GM12864 (cell line): ENCODE measurements around the gene PRR14L.
"Not testable (repeated sequence)": the region's sequence is repeated elsewhere in the genome, so short reads cannot be mapped to it uniquely, and the experiment has no call there.

Experiments
- DNase-seq: peaks from one replicate; pipeline ENCODE4 v3.0.0-alpha.2; 2011; ENCODE audit warnings: low read depth
- H3K4me3 ChIP-seq: 2 replicates; pipeline ENCODE4 v1.5.1; 2011; ENCODE audit warnings: mild to moderate bottlenecking, low read depth, low read length, control low read depth
- CTCF ChIP-seq: IDR thresholded peaks from 2 replicates; pipeline ENCODE4 v1.5.1; 2011; ENCODE audit warnings: low read depth, mild to moderate bottlenecking, moderate library complexity, low read length, control low read depth, inconsistent platforms; ENCODE audit errors: missing control alignments

Gene PRR14L

GRCh38 chr22:31707519-31707918 is 42.4 kb downstream of the PRR14L start:
- no peak for TF ChIP-seq CTCF
- DNase-seq, result no peak

GRCh38 chr22:31695423-31695822 is 54.5 kb downstream of the PRR14L start:
- no peak overlapping the region for H3K4me3 ChIP-seq
- no peak for TF ChIP-seq CTCF
- DNase-seq, result no peak

More at GRCh38 chr22:31707519-31707918, 42.4 kb downstream of the PRR14L start:
- H3K4me3 ChIP-seq, result no peak overlapping the region

GRCh38 chr22:31694046-31694445 is 55.9 kb downstream of the PRR14L start:
- DNase-seq, H3K4me3 ChIP-seq: not testable (repeated sequence)

- no peak for DNase-seq
- H3K4me3 ChIP-seq, result no peak overlapping the region
- TF ChIP-seq CTCF, result no peak
These were observed 57.6 kb downstream of the PRR14L start for GRCh38 chr22:31692186-31692886.

GRCh38 chr22:31691408-31691807 is 58.5 kb downstream of the PRR14L start:
- H3K4me3 ChIP-seq, result no peak overlapping the region
- no peak for DNase-seq
- TF ChIP-seq CTCF, result no peak

GRCh38 chr22:31683181-31684105 is 66.5 kb downstream of the PRR14L start:
- H3K4me3 ChIP-seq, result no peak overlapping the region
- TF ChIP-seq CTCF, result no peak
- DNase-seq, result no peak

GRCh38 chr22:31682751-31683150 is 67.2 kb downstream of the PRR14L start:
- H3K4me3 ChIP-seq, result no peak overlapping the region
- DNase-seq, result no peak
- no peak for TF ChIP-seq CTCF
